CD4-positive, CD25-positive, alpha-beta regulatory T cell (primary cell): ENCODE data around the gene TMEM205. TPM values are rescaled to one million over a fixed set of nuclear protein-coding genes. Genes with fewer than 3 reads are reported as not detected.

ENCODE experiments used
- ATAC-seq, 2 donors: fragments of 150-1000 bp; cut with Tn5 transposase; one replicate each; pipeline ENCODE4 v1.10.0; 2021; ENCODE audit warnings: low read depth in 2 of 2, moderate number of reproducible peaks in 2 of 2, moderate library complexity in 1 of 2
- DNase-seq, 3 donors: peaks; one replicate each; pipeline versions ENCODE4 v3.0.0 to v3.0.0-alpha.2; 2012 to 2022; ENCODE audit warnings: mixed read lengths in 1 of 3
- H3K27ac ChIP-seq: one replicate; pipeline ENCODE4 v1.7.0; 2013; ENCODE audit warnings: mild to moderate bottlenecking, low read length; ENCODE audit not compliant: insufficient read depth, poor library complexity, severe bottlenecking
- H3K27me3 ChIP-seq: one replicate; pipeline ENCODE4 v1.7.0; 2013; ENCODE audit warnings: low read length; ENCODE audit not compliant: control insufficient read depth, insufficient read depth
- H3K36me3 ChIP-seq: one replicate; pipeline ENCODE4 v1.7.0; 2013; ENCODE audit warnings: mild to moderate bottlenecking, low read length, moderate library complexity; ENCODE audit not compliant: control insufficient read depth, insufficient read depth
- H3K4me1 ChIP-seq: 2 replicates; pipeline ENCODE4 v1.7.0; 2013; ENCODE audit warnings: mild to moderate bottlenecking, low read length; ENCODE audit not compliant: insufficient read depth, control insufficient read depth, poor library complexity, severe bottlenecking
- H3K4me3 ChIP-seq: one replicate; pipeline ENCODE4 v1.7.0; 2013; ENCODE audit warnings: low read depth, mild to moderate bottlenecking, low read length, moderate library complexity
- H3K9me3 ChIP-seq, 2 experiments: 1 replicate in 1 of 2; 2 replicates in 1 of 2; pipeline ENCODE4 v1.7.0; 2013; ENCODE audit warnings: low read length in 2 of 2, mild to moderate bottlenecking in 1 of 2, moderate library complexity in 1 of 2; ENCODE audit not compliant: control insufficient read depth in 2 of 2
- H3K27ac Mint-ChIP-seq, 3 donors: one replicate each; pipeline ENCODE4 v1.8.0; 2020 to 2022; ENCODE audit warnings: mild to moderate bottlenecking in 3 of 3, mixed read lengths in 3 of 3, moderate library complexity in 2 of 3
- H3K27me3 Mint-ChIP-seq: one replicate; pipeline ENCODE4 v1.8.0; 2022; ENCODE audit warnings: mild to moderate bottlenecking, mixed read lengths
- H3K36me3 Mint-ChIP-seq: one replicate; pipeline ENCODE4 v1.8.0; 2020; ENCODE audit warnings: mixed read lengths
- H3K4me1 Mint-ChIP-seq, 4 donors: one replicate each; pipeline ENCODE4 v1.8.0; 2020 to 2022; ENCODE audit warnings: mixed read lengths in 4 of 4, mild to moderate bottlenecking in 1 of 4
- H3K4me3 Mint-ChIP-seq, 4 donors: one replicate each; pipeline ENCODE4 v1.8.0; 2020 to 2022; ENCODE audit warnings: mild to moderate bottlenecking in 4 of 4, mixed read lengths in 4 of 4, moderate library complexity in 3 of 4
- H3K9me3 Mint-ChIP-seq, 7 donors: one replicate each; pipeline ENCODE4 v1.8.0; 2020 to 2022; ENCODE audit warnings: mixed read lengths in 7 of 7, mild to moderate bottlenecking in 3 of 7, moderate library complexity in 2 of 7
- polyA plus RNA-seq, 4 donors: library from polyadenylated mRNA; unstranded; fragments of 300-500 nt; fragmentation: Illumina TruSeq; gene quantifications; one replicate each; pipeline ENCODE4 v1.2.3, GENCODE V29; 2021
- total RNA-seq: library from RNA; stranded (reverse); gene quantifications from one replicate; pipeline ENCODE4 v1.2.3, GENCODE V29; 2022

Gene TMEM205
- 24.0 TPM for total RNA-seq
- polyA plus RNA-seq = 10 to 100 TPM; 69.0 to 88.3 (median 73.8) TPM

DNA sequence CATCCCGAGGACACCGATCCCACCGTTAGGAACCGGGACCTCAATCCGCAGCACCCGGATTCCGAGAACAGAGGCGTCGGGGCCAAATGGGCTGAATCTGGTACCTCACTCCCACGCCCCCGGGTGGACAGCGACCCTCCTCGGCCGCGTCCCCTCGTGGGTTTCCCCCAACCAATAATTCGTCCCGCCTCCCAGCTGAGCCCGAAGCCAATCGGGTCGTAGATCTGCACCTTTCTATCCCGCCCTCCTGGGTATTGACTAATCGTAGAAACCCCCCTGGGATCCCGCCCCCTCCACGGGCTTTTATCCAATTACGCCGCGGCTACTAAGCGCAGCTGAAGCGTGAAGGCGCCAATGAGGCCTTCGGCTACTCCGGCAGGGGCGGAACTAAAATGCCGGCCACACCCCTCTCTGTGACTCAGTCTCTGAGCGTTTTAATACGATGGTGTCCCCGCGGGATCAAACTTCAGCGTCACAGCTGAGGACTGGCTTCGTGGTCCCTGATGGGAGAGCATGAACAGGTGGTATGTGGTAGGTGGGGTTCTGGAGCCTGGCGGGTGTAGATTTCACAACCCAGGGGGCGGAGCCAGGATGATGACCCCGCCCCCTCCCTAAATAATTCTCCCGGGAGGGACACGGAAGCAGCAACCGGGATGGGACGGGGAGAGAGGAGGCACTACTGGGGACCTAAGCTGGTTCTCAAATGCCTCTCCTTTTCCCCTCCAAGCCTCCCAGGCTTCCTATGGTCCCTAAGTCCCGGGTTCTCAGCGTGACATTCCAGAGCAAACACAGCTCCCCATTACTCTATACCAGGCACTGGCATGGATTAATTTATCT is at the start of gene TMEM205, which contains the start of gene CCDC159:
TSS of gene TMEM205 (minus strand) at position 165 of the 837 bp plus-strand sequence. CDS start 649 bp downstream, outside the sequence.
TSS of gene CCDC159 (plus strand) at position 416 of the 837 bp plus-strand sequence. CDS start at position 504, 88 bp downstream.
- H3K9me3 Mint-ChIP-seq = no peaks in the 10 kb centered on the region
- DNase-seq (peak; percentile 98 to 99 (median 99)), ATAC-seq (peak; percentile 97)
- peak within 1 kb of the TSS; percentile 91 to 99 (median 99) for H3K4me3 Mint-ChIP-seq
- Histone ChIP-seq H3K36me3 (peaks cover 2% of the 10 kb centered on the region), H3K9me3 (peaks cover 0 to 3% of the 10 kb centered on the region in 2 experiments), H3K27me3 (no peaks in the 10 kb centered on the region), H3K27ac (peak within 1 kb of the TSS; percentile 84), H3K4me3 (peak within 1 kb of the TSS; percentile 97), H3K4me1 (peaks cover 21% of the 10 kb centered on the region)
- peaks cover 8% of the 10 kb centered on the region for H3K36me3 Mint-ChIP-seq
- H3K27ac Mint-ChIP-seq = peak within 1 kb of the TSS; percentile 91 to 98 (median 95)
- peaks cover 4% of the 10 kb centered on the region for H3K27me3 Mint-ChIP-seq
- peaks cover 0 to 39% (median 15%) of the 10 kb centered on the region in 4 donors for H3K4me1 Mint-ChIP-seq

DNA sequence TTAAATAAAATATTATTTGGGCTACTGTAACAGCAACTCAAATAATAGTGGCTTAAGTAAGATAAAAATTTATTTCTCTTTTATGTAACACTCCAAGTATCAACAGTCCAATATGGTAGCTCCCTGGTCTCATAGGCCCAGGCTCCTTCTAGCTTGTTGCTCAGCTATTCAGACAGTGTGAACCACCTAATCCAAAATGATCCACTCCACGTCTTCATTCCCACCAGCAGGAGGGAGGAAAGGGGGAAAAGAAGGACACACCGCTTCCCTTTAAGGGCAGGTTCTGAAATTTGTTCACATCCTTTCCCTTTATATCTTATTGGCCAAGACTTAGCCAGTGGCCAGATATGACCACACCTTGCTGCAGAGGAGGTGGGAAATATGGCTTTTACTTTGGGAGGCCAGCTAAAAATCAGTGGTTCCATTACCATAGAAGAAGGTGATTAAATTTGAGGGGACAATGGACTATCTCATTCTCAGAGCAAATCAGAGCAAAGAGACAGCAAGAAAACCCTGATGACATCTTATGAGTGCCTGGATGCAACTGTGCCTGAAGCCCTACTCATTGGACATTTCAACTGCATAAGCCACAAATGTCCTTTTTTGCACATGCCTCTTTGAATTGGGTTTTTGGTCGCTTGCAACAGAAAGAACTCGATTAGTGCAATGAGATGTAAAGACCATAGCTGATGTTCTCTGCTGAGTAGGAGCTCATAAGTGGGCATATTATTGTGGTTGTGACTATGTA is 45.0 kb upstream of the TMEM205 start:
- H3K9me3 ChIP-seq = peaks cover 3 to 6% of the 10 kb centered on the region in 2 experiments
- Mint-ChIP-seq H3K4me1 (peaks cover 5 to 11% (median 7%) of the 10 kb centered on the region in 4 donors), H3K9me3 (peaks cover 0 to 4% (median 0%) of the 10 kb centered on the region in 7 donors), H3K27ac (no peak overlapping the region), H3K36me3 (no peaks in the 10 kb centered on the region), H3K4me3 (no peak overlapping the region), H3K27me3 (peaks cover 16% of the 10 kb centered on the region)
- H3K36me3 ChIP-seq = no peaks in the 10 kb centered on the region
- no peak overlapping the region for H3K4me3 ChIP-seq
- peaks cover 4% of the 10 kb centered on the region for H3K4me1 ChIP-seq
- H3K27ac ChIP-seq = no peak overlapping the region
- DNase-seq = no peak
- ATAC-seq = no peak
- H3K27me3 ChIP-seq = no peaks in the 10 kb centered on the region

DNA sequence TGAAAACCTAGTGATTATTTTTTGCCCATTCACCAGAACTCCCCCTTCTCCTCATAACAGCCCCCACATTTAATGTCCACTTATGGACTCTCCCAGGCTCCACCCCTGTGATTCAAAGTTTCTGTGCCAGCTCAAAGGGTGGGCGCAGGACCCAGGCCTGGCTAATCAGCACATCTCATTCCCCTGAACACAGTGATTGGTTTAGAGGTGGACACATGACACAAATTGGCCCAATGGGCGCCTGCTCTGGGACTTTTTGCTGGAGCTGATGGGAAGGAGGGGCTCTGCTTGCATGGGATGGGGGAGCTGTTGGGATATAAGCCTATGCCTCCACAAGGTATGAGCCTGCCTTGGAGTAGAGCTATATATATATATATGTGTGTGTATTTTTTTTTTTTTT is 44.3 kb upstream of the TMEM205 start:
- Mint-ChIP-seq H3K36me3 (no peaks in the 10 kb centered on the region), H3K9me3 (peaks cover 0 to 4% (median 0%) of the 10 kb centered on the region in 7 donors), H3K27ac (no peak overlapping the region), H3K4me3 (no peak overlapping the region), H3K27me3 (peaks cover 15% of the 10 kb centered on the region), H3K4me1 (peaks cover 5 to 11% (median 7%) of the 10 kb centered on the region in 4 donors)
- DNase-seq (no peak), ATAC-seq (no peak)
- Histone ChIP-seq H3K9me3 (peaks cover 3 to 6% of the 10 kb centered on the region in 2 experiments), H3K4me1 (peaks cover 4% of the 10 kb centered on the region), H3K36me3 (no peaks in the 10 kb centered on the region), H3K4me3 (no peak overlapping the region), H3K27me3 (no peaks in the 10 kb centered on the region), H3K27ac (no peak overlapping the region)

DNA sequence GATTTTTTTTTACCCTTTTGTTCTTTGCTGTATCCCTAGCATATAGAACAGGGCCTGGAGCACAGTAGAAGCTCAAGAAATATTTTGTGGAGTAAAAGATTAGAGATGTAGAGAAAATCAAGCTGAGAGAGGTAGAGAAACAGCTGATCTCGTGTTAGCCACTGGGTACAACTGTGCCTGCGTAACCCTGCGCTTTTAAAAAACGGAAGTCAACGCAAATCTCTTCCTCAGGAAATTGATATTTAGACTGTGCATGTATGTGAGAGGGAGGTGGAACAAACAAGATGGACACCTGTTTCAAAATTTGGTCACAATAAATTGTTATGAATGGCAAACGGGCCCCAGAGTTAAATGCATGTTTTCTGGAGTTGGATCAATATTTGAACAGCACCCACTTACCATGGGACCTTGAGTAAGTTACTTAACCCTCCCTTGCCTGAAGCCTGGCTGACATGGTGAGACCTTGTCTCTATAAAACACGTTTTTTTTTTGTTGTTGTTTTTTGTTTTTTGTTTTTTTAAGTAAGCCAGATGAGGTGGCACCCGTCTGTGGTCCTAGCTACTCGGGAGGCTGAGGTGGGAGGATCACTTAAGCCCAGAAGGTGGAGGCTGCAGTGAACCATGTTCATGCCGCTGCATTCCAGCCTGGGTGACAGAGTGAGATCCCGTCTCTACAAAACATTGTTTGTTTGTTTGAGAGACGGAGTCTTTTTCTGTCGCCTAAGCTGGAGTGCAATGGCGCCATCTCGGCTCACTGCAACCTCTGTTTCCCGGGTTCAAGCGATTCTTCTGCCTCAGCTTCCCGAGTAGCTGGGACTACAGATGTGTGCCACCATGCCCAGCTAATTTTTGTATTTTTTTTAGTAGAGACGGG is 41.3 kb upstream of the TMEM205 start:
- no peak for ATAC-seq
- Mint-ChIP-seq H3K27ac (peak overlapping the region in 2 of 3 donors; percentile 39 to 77), H3K9me3 (peaks cover 0 to 4% (median 0%) of the 10 kb centered on the region in 7 donors), H3K4me1 (peaks cover 0 to 17% (median 6%) of the 10 kb centered on the region in 4 donors), H3K4me3 (peak overlapping the region in 1 of 4 donors; percentile 67), H3K36me3 (no peaks in the 10 kb centered on the region), H3K27me3 (peaks cover 7% of the 10 kb centered on the region)
- peaks cover 18% of the 10 kb centered on the region for H3K4me1 ChIP-seq
- no peak overlapping the region for H3K27ac ChIP-seq
- DNase-seq = peak in 2 of 3 donors; percentile 34 to 47
- H3K27me3 ChIP-seq = no peaks in the 10 kb centered on the region
- no peak overlapping the region for H3K4me3 ChIP-seq
- H3K9me3 ChIP-seq = peaks cover 3 to 6% of the 10 kb centered on the region in 2 experiments
- no peaks in the 10 kb centered on the region for H3K36me3 ChIP-seq

DNA sequence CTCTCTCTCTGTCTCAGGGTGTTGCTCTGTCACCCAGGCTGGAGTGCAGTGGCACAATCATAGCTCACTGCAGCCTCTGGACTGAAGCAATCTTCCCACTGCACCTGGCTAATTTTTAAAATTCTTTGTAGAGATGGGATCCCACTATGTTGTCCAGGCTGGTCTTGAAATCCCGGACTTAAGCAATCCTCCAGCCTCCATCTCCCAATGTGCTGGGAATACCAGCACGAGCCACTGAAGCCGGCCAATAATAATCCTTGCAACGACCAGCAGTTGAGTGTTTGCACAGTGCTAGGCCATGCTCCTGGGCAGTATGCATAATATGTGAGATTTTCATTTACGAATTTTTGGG is 38.7 kb upstream of the TMEM205 start:
- peak overlapping the region; percentile 45 to 71 (median 62) for H3K4me3 Mint-ChIP-seq
- H3K4me1 Mint-ChIP-seq = peaks cover 5 to 40% (median 21%) of the 10 kb centered on the region in 4 donors

DNA sequence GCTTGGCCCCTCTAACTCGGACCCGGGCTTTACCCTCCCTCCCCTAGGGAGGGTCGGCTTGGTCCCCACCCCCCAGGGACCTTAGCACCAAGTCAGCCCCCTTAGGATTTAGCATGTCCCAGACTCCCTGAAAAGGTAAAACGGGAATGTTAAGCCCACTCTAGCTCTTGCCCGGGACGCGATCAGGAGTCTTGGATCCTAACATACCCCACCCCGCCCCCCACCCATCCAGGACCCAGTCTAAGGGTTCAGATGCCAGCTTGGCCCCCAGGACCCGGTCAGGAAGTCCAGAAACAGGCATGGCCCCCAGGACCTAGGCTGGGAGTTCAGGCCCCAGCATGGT is 37.6 kb upstream of the TMEM205 start:
- peaks cover 38% of the 10 kb centered on the region for H3K4me1 ChIP-seq
- no peak overlapping the region for H3K4me3 ChIP-seq
- H3K9me3 Mint-ChIP-seq = no peaks in the 10 kb centered on the region
- H3K4me1 Mint-ChIP-seq = peaks cover 5 to 47% (median 22%) of the 10 kb centered on the region in 4 donors
- peaks cover 19% of the 10 kb centered on the region for H3K27me3 Mint-ChIP-seq
- no peaks in the 10 kb centered on the region for H3K27me3 ChIP-seq
- H3K27ac Mint-ChIP-seq = no peak overlapping the region
- no peak overlapping the region for H3K27ac ChIP-seq
- peak overlapping the region in 1 of 4 donors; percentile 57 for H3K4me3 Mint-ChIP-seq
- no peaks in the 10 kb centered on the region for H3K36me3 Mint-ChIP-seq
- no peaks in the 10 kb centered on the region for H3K9me3 ChIP-seq
- ATAC-seq (no peak), DNase-seq (no peak)
- no peaks in the 10 kb centered on the region for H3K36me3 ChIP-seq

More for the DNA sequence above, 38.7 kb upstream of the TMEM205 start:
- DNase-seq = no peak
- Mint-ChIP-seq H3K27me3 (peaks cover 19% of the 10 kb centered on the region), H3K27ac (peak overlapping the region in 1 of 3 donors; percentile 38), H3K9me3 (no peaks in the 10 kb centered on the region), H3K36me3 (no peaks in the 10 kb centered on the region)
- H3K27me3 ChIP-seq = no peaks in the 10 kb centered on the region
- no peak for ATAC-seq
- H3K4me3 ChIP-seq = no peak overlapping the region
- H3K4me1 ChIP-seq = peaks cover 38% of the 10 kb centered on the region
- no peak overlapping the region for H3K27ac ChIP-seq
- H3K36me3 ChIP-seq = no peaks in the 10 kb centered on the region
- H3K9me3 ChIP-seq = no peaks in the 10 kb centered on the region
